ENCODE data around the gene PSD2. TPM values are rescaled to one million over a fixed set of nuclear protein-coding genes. Genes with fewer than 3 reads are reported as not detected.

The PSD2 gene
- total RNA-seq, 1 experiment from 2014 or later = 0.05 TPM

DNA sequence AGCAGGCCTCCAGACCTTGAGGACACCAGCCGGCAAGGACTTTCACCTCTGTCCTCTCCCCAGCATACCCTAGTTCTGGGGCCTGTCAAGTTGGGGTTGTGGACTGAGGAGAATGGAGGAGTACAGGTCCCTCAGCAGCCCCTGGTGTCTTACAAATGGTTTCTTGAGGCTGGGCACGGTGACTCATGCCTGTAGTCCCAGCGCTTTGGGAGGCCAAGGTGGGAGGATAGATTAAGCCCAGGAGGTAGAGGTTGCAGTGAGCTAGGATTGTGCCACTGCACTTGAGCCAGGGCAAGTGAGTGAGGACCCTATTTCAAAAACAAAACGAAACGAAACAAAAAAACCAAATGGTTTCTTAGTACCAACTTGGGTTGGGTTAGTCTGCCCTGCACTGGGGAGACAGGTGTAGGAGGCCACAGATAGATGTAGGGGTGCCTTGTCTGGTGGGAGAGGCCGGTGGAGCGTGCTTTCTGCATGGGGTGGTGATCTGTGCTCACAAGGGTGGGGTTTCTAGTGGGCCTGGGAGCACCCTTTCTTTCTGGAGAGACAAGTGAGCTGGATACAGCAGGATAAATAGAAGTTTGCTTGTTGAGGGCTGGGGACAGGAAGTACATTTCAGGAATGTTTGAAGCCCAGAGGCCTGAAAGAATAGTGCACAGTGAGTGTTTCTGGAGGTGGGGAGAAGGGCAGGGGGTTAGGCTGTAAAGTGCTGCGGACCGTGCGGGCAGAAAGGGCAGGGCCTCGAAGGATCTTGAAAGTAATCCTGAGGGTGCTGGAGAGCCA lies 37.7 kb upstream of the PSD2 start:
- in situ Hi-C loops (cut with HindIII; ENCODE audit: low pct_unique_long_range_greater_than_20kb, low sequenced_read_pairs) = no loop called here
- BruUV-seq (replicated peaks) = no TSS peak
- Histone ChIP-seq H3K36me3 (ENCODE audit: control insufficient read depth, insufficient read depth, low read length) (no peaks in the 10 kb centered on the region), H3K27ac (ENCODE audit: low read length) (no peak overlapping the region), H3K27me3 (ENCODE audit: control insufficient read depth, insufficient read depth, low read length) (0 out of 2 replicates have a peak, but pooled peaks cover 7% of the 10 kb centered on the region), H3K9me3 (ENCODE audit: control insufficient read depth, insufficient read depth, low read depth, low read length) (no peaks in the 10 kb centered on the region), H3K4me3 (ENCODE audit: low read depth in 2 of 2, low read length in 2 of 2) (no peak overlapping the region), H3K4me1 (ENCODE audit: control insufficient read depth, insufficient read depth, low read length) (peaks cover 18% of the 10 kb centered on the region)
- intact Hi-C loops (cut with micrococcal nuclease; ENCODE audit: unreplicated experiment) = loop anchor here (5.0 kb wide), 1 partner anchor 66 kb away; no protein-coding TSS in a partner anchor
- CTCF ChIA-PET = interaction anchor here (0.6 to 1.5 kb wide), 2 partner anchors 17 to 47 kb away, joined by 5 read pairs; no protein-coding TSS in a partner anchor
- DNase-seq (ENCODE audit: low read depth, low spot score) = no peak
- TF ChIP-seq, protein P1, sequence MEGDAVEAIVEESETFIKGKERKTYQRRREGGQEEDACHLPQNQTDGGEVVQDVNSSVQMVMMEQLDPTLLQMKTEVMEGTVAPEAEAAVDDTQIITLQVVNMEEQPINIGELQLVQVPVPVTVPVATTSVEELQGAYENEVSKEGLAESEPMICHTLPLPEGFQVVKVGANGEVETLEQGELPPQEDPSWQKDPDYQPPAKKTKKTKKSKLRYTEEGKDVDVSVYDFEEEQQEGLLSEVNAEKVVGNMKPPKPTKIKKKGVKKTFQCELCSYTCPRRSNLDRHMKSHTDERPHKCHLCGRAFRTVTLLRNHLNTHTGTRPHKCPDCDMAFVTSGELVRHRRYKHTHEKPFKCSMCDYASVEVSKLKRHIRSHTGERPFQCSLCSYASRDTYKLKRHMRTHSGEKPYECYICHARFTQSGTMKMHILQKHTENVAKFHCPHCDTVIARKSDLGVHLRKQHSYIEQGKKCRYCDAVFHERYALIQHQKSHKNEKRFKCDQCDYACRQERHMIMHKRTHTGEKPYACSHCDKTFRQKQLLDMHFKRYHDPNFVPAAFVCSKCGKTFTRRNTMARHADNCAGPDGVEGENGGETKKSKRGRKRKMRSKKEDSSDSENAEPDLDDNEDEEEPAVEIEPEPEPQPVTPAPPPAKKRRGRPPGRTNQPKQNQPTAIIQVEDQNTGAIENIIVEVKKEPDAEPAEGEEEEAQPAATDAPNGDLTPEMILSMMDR (IDR thresholded peaks at IDR 0.05) = no peak
- TF ChIP-seq, protein P2, sequence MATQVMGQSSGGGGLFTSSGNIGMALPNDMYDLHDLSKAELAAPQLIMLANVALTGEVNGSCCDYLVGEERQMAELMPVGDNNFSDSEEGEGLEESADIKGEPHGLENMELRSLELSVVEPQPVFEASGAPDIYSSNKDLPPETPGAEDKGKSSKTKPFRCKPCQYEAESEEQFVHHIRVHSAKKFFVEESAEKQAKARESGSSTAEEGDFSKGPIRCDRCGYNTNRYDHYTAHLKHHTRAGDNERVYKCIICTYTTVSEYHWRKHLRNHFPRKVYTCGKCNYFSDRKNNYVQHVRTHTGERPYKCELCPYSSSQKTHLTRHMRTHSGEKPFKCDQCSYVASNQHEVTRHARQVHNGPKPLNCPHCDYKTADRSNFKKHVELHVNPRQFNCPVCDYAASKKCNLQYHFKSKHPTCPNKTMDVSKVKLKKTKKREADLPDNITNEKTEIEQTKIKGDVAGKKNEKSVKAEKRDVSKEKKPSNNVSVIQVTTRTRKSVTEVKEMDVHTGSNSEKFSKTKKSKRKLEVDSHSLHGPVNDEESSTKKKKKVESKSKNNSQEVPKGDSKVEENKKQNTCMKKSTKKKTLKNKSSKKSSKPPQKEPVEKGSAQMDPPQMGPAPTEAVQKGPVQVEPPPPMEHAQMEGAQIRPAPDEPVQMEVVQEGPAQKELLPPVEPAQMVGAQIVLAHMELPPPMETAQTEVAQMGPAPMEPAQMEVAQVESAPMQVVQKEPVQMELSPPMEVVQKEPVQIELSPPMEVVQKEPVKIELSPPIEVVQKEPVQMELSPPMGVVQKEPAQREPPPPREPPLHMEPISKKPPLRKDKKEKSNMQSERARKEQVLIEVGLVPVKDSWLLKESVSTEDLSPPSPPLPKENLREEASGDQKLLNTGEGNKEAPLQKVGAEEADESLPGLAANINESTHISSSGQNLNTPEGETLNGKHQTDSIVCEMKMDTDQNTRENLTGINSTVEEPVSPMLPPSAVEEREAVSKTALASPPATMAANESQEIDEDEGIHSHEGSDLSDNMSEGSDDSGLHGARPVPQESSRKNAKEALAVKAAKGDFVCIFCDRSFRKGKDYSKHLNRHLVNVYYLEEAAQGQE (IDR thresholded peaks at IDR 0.05; ENCODE audit: insufficient read depth in 1 of 2, low read depth in 2 of 2, low read length in 1 of 2) = no peak
- TF ChIP-seq SIN3A (IDR thresholded peaks at IDR 0.05; ENCODE audit: borderline replicate concordance, insufficient read depth, low read depth, low read length) (no peak), POLR2AphosphoS5 (IDR thresholded peaks at IDR 0.05; ENCODE audit: low read depth, low read length) (no peak), TCF7L2 (IDR thresholded peaks at IDR 0.05; ENCODE audit: low read depth, low read length) (no peak)
- POLR2A ChIA-PET = no interaction called here
- no peak for ATAC-seq

DNA sequence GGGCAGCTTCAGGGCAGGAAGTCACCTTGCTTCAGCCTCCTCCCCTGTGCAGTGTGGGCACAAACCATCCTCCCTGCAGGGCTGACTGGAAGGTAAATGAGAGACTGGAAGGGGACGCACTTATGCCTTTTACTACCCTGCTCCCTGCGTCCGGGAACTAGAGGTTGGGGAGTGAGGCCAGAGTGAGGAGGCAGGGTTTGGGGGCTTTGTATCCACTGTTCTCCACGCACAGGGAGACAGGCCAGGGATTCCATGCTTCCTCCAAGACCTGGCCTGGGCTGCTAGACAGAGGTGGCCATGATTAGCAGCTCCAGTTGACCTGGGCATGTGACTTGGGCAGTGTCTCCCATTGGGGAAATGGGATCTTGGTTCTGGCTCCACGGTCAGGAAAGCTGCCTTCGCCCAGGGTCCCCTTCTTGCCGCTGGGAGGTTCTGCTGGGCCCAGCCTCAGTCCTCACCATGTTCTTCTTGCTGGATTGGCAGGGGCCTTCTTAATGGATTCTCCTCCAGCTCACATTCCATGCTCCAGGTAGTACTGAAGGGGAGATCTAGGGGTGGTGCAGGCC lies 37.0 kb upstream of the PSD2 start:
- ATAC-seq (no peak; the same call in 1 of the 2 replicates), DNase-seq (ENCODE audit: low read depth, low spot score) (no peak)
- Histone ChIP-seq H3K27me3 (ENCODE audit: control insufficient read depth, insufficient read depth, low read length) (0 out of 2 replicates have a peak, but pooled peaks cover 7% of the 10 kb centered on the region), H3K9me3 (ENCODE audit: control insufficient read depth, insufficient read depth, low read depth, low read length) (no peaks in the 10 kb centered on the region), H3K27ac (ENCODE audit: low read length) (no peak overlapping the region), H3K4me3 (ENCODE audit: low read depth in 2 of 2, low read length in 2 of 2) (no peak overlapping the region), H3K36me3 (ENCODE audit: control insufficient read depth, insufficient read depth, low read length) (no peaks in the 10 kb centered on the region), H3K4me1 (ENCODE audit: control insufficient read depth, insufficient read depth, low read length) (peaks cover 20% of the 10 kb centered on the region)
- in situ Hi-C loops (cut with HindIII; ENCODE audit: low pct_unique_long_range_greater_than_20kb, low sequenced_read_pairs) (no loop called here), intact Hi-C loops (cut with micrococcal nuclease; ENCODE audit: unreplicated experiment) (loop anchor here (5.0 kb wide), 1 partner anchor 66 kb away; no protein-coding TSS in a partner anchor)
- ChIA-PET POLR2A (no interaction called here), CTCF (interaction anchor here (0.6 to 1.5 kb wide), 3 partner anchors 17 to 78 kb away, joined by 3 to 5 read pairs (median 5); no protein-coding TSS in a partner anchor)
- BruUV-seq (replicated peaks) = no TSS peak
- TF ChIP-seq SIN3A (IDR thresholded peaks at IDR 0.05; ENCODE audit: borderline replicate concordance, insufficient read depth, low read depth, low read length) = no peak
- TF ChIP-seq TCF7L2 (IDR thresholded peaks at IDR 0.05; ENCODE audit: low read depth, low read length) = no peak
- TF ChIP-seq, protein P1 (IDR thresholded peaks at IDR 0.05) = no peak
- TF ChIP-seq POLR2AphosphoS5 (IDR thresholded peaks at IDR 0.05; ENCODE audit: low read depth, low read length) = no peak
- TF ChIP-seq, protein P2 (IDR thresholded peaks at IDR 0.05; ENCODE audit: insufficient read depth in 1 of 2, low read depth in 2 of 2, low read length in 1 of 2) = no peak
